GM21528 (cell line): ENCODE data around the gene S1PR1.
A peak's percentile ranks its signal among the peaks of the same experiment; 100 is the strongest.
"Not testable (repeated sequence)": the region's sequence is repeated elsewhere in the genome, so short reads cannot be mapped to it uniquely, and the experiment has no call there.

Experiments
- ATAC-seq: cut with Tn5 transposase; IDR thresholded peaks from one replicate; pipeline ENCODE4 v1.9.1; 2021; ENCODE audit warnings: mild to moderate bottlenecking, moderate library complexity; ENCODE audit not compliant: unreplicated experiment, low FRiP score

Gene S1PR1

GRCh38 chr1:101219924-101220870 is 16.6 kb upstream of the S1PR1 start:
- no peak for ATAC-seq

GRCh38 chr1:101220906-101221305 is 15.9 kb upstream of the S1PR1 start:
- no peak for ATAC-seq

GRCh38 chr1:101221945-101222429 is 14.8 kb upstream of the S1PR1 start:
- ATAC-seq = peak; percentile 94

GRCh38 chr1:101227837-101228236 is 9.0 kb upstream of the S1PR1 start:
- no peak for ATAC-seq

- no peak for ATAC-seq
These were observed 8.2 kb upstream of the S1PR1 start for GRCh38 chr1:101228424-101229134.

GRCh38 chr1:101232182-101232581 is 4.6 kb upstream of the S1PR1 start:
- not testable (repeated sequence) for ATAC-seq

GRCh38 chr1:101233495-101233894 is 3.3 kb upstream of the S1PR1 start:
- no peak for ATAC-seq

- no peak for ATAC-seq
These were observed 1.6 kb upstream of the S1PR1 start for GRCh38 chr1:101235216-101235695.

- peak; percentile 62 for ATAC-seq
These were observed 913 bp upstream of the S1PR1 start for GRCh38 chr1:101235696-101236515.

GRCh38 chr1:101237229-101237837 is 514 bp downstream of the S1PR1 start:
- ATAC-seq = no peak

- no peak for ATAC-seq
These were observed 1.3 kb downstream of the S1PR1 start for GRCh38 chr1:101238031-101238628.

- ATAC-seq = peak; percentile 25
These were observed 1.9 kb downstream of the S1PR1 start for GRCh38 chr1:101238681-101239094.

- ATAC-seq = no peak
These were observed 2.5 kb downstream of the S1PR1 start for GRCh38 chr1:101239095-101240040.

- no peak for ATAC-seq
These were observed 3.2 kb downstream of the S1PR1 start for GRCh38 chr1:101240041-101240430.

- ATAC-seq = no peak
These were observed 4.8 kb downstream of the S1PR1 start for GRCh38 chr1:101241485-101242225.

- no peak for ATAC-seq
These were observed 5.7 kb downstream of the S1PR1 start for GRCh38 chr1:101242324-101243050.

GRCh38 chr1:101243751-101244150 is 6.9 kb downstream of the S1PR1 start:
- no peak for ATAC-seq
